Measurements from ENCODE around the gene PARVA.

GRCh38 chr11:12581416-12581815 is 204.0 kb downstream of the PARVA start:
- TF ChIP-seq MAX (IDR thresholded peaks at IDR 0.05) = no peak
- TF ChIP-seq EP300 (IDR thresholded peaks at IDR 0.05; ENCODE audit: borderline replicate concordance) = no peak
- no peak for TF ChIP-seq TAF1 (IDR thresholded peaks at IDR 0.05; ENCODE audit: low read depth)
- no peak for TF ChIP-seq CREB1 (IDR thresholded peaks at IDR 0.05; ENCODE audit: low read depth)
- TF ChIP-seq TEAD4 (IDR thresholded peaks at IDR 0.05) = no peak
- no peak for TF ChIP-seq REST (IDR thresholded peaks at IDR 0.05; ENCODE audit: low read depth)

All from Ishikawa (cell line).